ENCODE data around the gene HERPUD1. TPM values are rescaled to one million over a fixed set of nuclear protein-coding genes. Genes with fewer than 3 reads are reported as not detected.
"Not testable (repeated sequence)": the region's sequence is repeated elsewhere in the genome, so short reads cannot be mapped to it uniquely, and the experiment has no call there.

HERPUD1 gene
- total RNA-seq, 1 donor from 2014 or later: 122 TPM

- DNase-seq (ENCODE audit: low spot score) (no peak), ATAC-seq (no peak)
These were observed 43.8 kb downstream of the HERPUD1 start for GRCh38 chr16:56975714-56976113.

- ATAC-seq (no peak), DNase-seq (ENCODE audit: low spot score) (no peak)
These were observed 45.3 kb downstream of the HERPUD1 start for GRCh38 chr16:56977216-56977615.

- ATAC-seq: no peak
- DNase-seq (ENCODE audit: low spot score): no peak
These were observed 46.0 kb downstream of the HERPUD1 start for GRCh38 chr16:56977823-56978430.

GRCh38 chr16:56980201-56980535, 48.2 kb downstream of the HERPUD1 start:
- no peak for ATAC-seq

GRCh38 chr16:56980792-56981724, 49.1 kb downstream of the HERPUD1 start:
- no peak for DNase-seq (ENCODE audit: low spot score)
- ATAC-seq: no peak

More at GRCh38 chr16:56980201-56980535, 48.2 kb downstream of the HERPUD1 start:
- DNase-seq (ENCODE audit: low spot score): no peak

- ATAC-seq: no peak
- DNase-seq (ENCODE audit: low spot score): no peak
These were observed 49.9 kb downstream of the HERPUD1 start for GRCh38 chr16:56981729-56982271.

- DNase-seq (ENCODE audit: low spot score) (no peak), ATAC-seq (no peak)
These were observed 50.8 kb downstream of the HERPUD1 start for GRCh38 chr16:56982695-56983094.

GRCh38 chr16:56983211-56983751, 51.3 kb downstream of the HERPUD1 start:
- peak; percentile 47 for ATAC-seq
- DNase-seq (ENCODE audit: low spot score): no peak

GRCh38 chr16:56984639-56985038, 52.7 kb downstream of the HERPUD1 start:
- DNase-seq (ENCODE audit: low spot score) (no peak), ATAC-seq (no peak)

GRCh38 chr16:56985288-56985961, 53.5 kb downstream of the HERPUD1 start:
- no peak for DNase-seq (ENCODE audit: low spot score)

GRCh38 chr16:56985962-56986360, 54.0 kb downstream of the HERPUD1 start:
- no peak for DNase-seq (ENCODE audit: low spot score)
- no peak for ATAC-seq

More at GRCh38 chr16:56985288-56985961, 53.5 kb downstream of the HERPUD1 start:
- ATAC-seq: no peak

- ATAC-seq (no peak), DNase-seq (ENCODE audit: low spot score) (no peak)
These were observed 54.4 kb downstream of the HERPUD1 start for GRCh38 chr16:56986361-56986760.

GRCh38 chr16:56986908-56987307, 55.0 kb downstream of the HERPUD1 start:
- not testable (repeated sequence) for ATAC-seq; DNase-seq (ENCODE audit: low spot score)

GRCh38 chr16:56987692-56988091, 55.8 kb downstream of the HERPUD1 start:
- ATAC-seq (no peak), DNase-seq (ENCODE audit: low spot score) (no peak)

GRCh38 chr16:56988161-56988947, 56.4 kb downstream of the HERPUD1 start:
- no peak for DNase-seq (ENCODE audit: low spot score)
- ATAC-seq: peak; percentile 1

GRCh38 chr16:56988948-56989945, 57.3 kb downstream of the HERPUD1 start, which contains the start of gene NLRC5:
Gene NLRC5, plus strand, starts transcription at chr16:56989557. Its CDS starts 31,156 bp downstream, at chr16:57020713.
- peak; percentile 88 for DNase-seq (ENCODE audit: low spot score)
- peak; percentile 94 for ATAC-seq

- ATAC-seq (no peak), DNase-seq (ENCODE audit: low spot score) (no peak)
These were observed 58.0 kb downstream of the HERPUD1 start for GRCh38 chr16:56989988-56990387.

GRCh38 chr16:56990407-56991286, 58.7 kb downstream of the HERPUD1 start:
- ATAC-seq (no peak), DNase-seq (ENCODE audit: low spot score) (no peak)

Measured in left lobe of liver (tissue), 2 donors.